GM23248 (cell line): ENCODE measurements around the gene ST7.
A peak's percentile ranks its signal among the peaks of the same experiment; 100 is the strongest.

ENCODE experiments used
- EZH2 ChIP-seq: fragments of 200-600 bp; sonication (generic); IDR thresholded peaks from 2 replicates; pipeline ENCODE4 v1.6.1; 2018; ENCODE audit warnings: antibody characterized with exemption, mild to moderate bottlenecking; ENCODE audit not compliant: insufficient read depth, poor library complexity, severe bottlenecking
- EZH2phosphoT487 ChIP-seq: fragments of 200-600 bp; sonication (generic); IDR thresholded peaks from 2 replicates; pipeline ENCODE4 v1.6.1; 2018; ENCODE audit warnings: antibody characterized with exemption, moderate library complexity, mild to moderate bottlenecking, low read depth; ENCODE audit not compliant: insufficient read depth

GRCh38 chr7:117132321-117133120, 179.2 kb downstream of the ST7 start:
- TF ChIP-seq EZH2 (no peak), EZH2phosphoT487 (0 out of 2 replicates have a peak, but pooled peaks have one; percentile 21)
